HG03521 (cell line): ENCODE data around the gene KDM1B.
A peak's percentile ranks its signal among the peaks of the same experiment; 100 is the strongest.

Experiments used
- ATAC-seq: cut with Tn5 transposase; IDR thresholded peaks from one replicate; pipeline ENCODE4 v1.9.1; 2021; ENCODE audit warnings: mild to moderate bottlenecking, moderate library complexity; ENCODE audit not compliant: unreplicated experiment

KDM1B gene

GRCh38 chr6:18260448-18261106, 105.4 kb downstream of the KDM1B start:
- ATAC-seq, result peak; percentile 19

GRCh38 chr6:18261877-18262276, 106.7 kb downstream of the KDM1B start:
- ATAC-seq, result no peak

GRCh38 chr6:18262702-18263417, 107.6 kb downstream of the KDM1B start:
- ATAC-seq, result peak; percentile 44

GRCh38 chr6:18263418-18264218, 108.4 kb downstream of the KDM1B start:
- ATAC-seq, result peak; percentile 6

- ATAC-seq, result peak; percentile 38
These were observed 109.1 kb downstream of the KDM1B start, which contains the start of gene DEK for GRCh38 chr6:18264219-18264922. TSS of gene DEK (minus strand) at chr6:18264530. CDS start at chr6:18263987, 543 bp downstream.

- no peak for ATAC-seq
These were observed 109.7 kb downstream of the KDM1B start for GRCh38 chr6:18264923-18265377.

- ATAC-seq, result no peak
These were observed 110.7 kb downstream of the KDM1B start for GRCh38 chr6:18265787-18266522.

GRCh38 chr6:18266523-18266912, 111.3 kb downstream of the KDM1B start:
- no peak for ATAC-seq

GRCh38 chr6:18268066-18268465, 112.8 kb downstream of the KDM1B start:
- ATAC-seq, result no peak

GRCh38 chr6:18269253-18269652, 114.0 kb downstream of the KDM1B start:
- ATAC-seq, result no peak

GRCh38 chr6:18269717-18270116, 114.5 kb downstream of the KDM1B start:
- no peak for ATAC-seq

- no peak for ATAC-seq
These were observed 115.0 kb downstream of the KDM1B start for GRCh38 chr6:18270216-18270615.
